ENCODE results near the gene MCF2L2. TPM values are rescaled to one million over a fixed set of nuclear protein-coding genes. Genes with fewer than 3 reads are reported as not detected.
"Not testable (repeated sequence)": the region's sequence is repeated elsewhere in the genome, so short reads cannot be mapped to it uniquely, and the experiment has no call there.

MCF2L2 gene
- total and polyA plus RNA-seq, 2 donors from 2014 or later = 0.32 to 1.7 TPM

DNA sequence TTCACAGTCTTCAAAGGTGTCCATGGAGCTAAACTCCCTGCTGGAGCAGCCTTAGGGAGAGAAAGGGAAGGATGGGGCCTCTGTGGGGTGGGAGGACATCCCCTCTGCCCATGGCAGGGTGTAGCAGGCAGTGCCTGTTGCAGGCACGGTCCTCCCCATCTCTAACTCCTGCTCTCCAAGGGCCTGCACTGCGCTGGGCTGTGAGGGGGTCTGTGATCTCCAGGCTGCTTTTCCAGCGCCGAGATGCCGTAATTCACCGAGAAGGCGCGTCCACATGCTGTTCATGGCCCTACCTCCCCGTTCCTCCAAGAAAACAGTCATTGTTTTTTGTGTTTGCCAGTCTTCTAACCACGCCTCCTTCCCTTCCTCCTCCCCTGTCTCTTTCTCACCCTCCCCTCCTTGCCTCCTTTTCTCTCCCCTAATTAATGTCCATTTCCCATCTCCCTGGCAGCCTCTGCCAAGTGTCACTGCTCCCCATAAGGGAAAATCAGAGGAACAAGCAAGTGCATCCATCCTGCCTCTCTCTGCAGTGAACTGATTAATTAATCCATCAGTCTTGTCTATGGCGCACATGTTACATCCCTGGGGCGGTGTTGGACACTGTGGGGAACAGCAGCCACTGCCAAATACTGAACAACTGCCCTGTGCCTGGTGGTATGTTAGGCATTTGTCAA is 248.2 kb downstream of the MCF2L2 start:
- FAIRE-seq (no peak), DNase-seq (peak in 3 of 5 donors; percentile 28 to 51 (median 36))
- intact Hi-C loops (cut with DNase I) = loop anchor here (5.0 kb wide), 1 partner anchor 207 kb away; no protein-coding TSS in a partner anchor

DNA sequence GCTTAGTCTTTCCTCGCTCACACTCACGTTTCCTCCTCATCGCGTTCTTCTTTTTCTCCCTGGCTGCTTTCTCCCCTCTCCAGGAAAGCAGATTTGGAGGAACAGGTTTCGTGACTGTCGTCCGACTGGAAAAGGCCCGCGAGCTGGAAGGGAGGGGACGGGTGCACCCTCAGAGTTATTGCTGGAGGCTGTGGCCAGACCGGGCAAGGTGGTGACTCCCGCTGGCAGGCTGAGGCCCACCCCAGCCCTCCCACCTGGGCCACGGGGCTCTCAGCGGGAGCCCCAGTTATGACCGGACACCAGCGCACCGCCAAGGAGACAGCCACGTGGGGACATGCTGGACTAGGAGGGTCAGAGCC is 248.9 kb downstream of the MCF2L2 start:
- FAIRE-seq; intact Hi-C loops (cut with DNase I); DNase-seq; H3K36me3 ChIP-seq (ENCODE audit: control insufficient read depth in 2 of 3, insufficient read depth in 3 of 3, low read length in 3 of 3); H3K9ac ChIP-seq (ENCODE audit: low read length in 3 of 3); H3K4me1 ChIP-seq (ENCODE audit: control insufficient read depth in 2 of 3, insufficient read depth in 2 of 3, low read depth in 1 of 3, low read length in 3 of 3); H3K27ac ChIP-seq (ENCODE audit: low read depth in 2 of 2, low read length in 2 of 2); H3K27me3 ChIP-seq (ENCODE audit: control insufficient read depth, insufficient read depth, low read length); H3K9me3 ChIP-seq (ENCODE audit: control insufficient read depth in 2 of 3, insufficient read depth in 1 of 3, low read length in 3 of 3): not testable (repeated sequence)
- peak overlapping the region in 1 of 3 donors; percentile 59 for H3K4me3 ChIP-seq (ENCODE audit: low read length in 3 of 3)

More for the DNA sequence above, 248.2 kb downstream of the MCF2L2 start:
- Histone ChIP-seq H3K4me1 (ENCODE audit: control insufficient read depth in 2 of 3, insufficient read depth in 2 of 3, low read depth in 1 of 3, low read length in 3 of 3) (peaks cover 0 to 5% (median under 1%) of the 10 kb centered on the region in 3 donors), H3K9me3 (ENCODE audit: control insufficient read depth in 2 of 3, insufficient read depth in 1 of 3, low read length in 3 of 3) (no peaks in the 10 kb centered on the region), H3K9ac (ENCODE audit: low read length in 3 of 3) (no peak overlapping the region), H3K36me3 (ENCODE audit: control insufficient read depth in 2 of 3, insufficient read depth in 3 of 3, low read length in 3 of 3) (no peaks in the 10 kb centered on the region), H3K27ac (ENCODE audit: low read depth in 2 of 2, low read length in 2 of 2) (no peak overlapping the region), H3K4me3 (ENCODE audit: low read length in 3 of 3) (no peak overlapping the region), H3K27me3 (ENCODE audit: control insufficient read depth, insufficient read depth, low read length) (no peaks in the 10 kb centered on the region)
- TF ChIP-seq, protein P1, sequence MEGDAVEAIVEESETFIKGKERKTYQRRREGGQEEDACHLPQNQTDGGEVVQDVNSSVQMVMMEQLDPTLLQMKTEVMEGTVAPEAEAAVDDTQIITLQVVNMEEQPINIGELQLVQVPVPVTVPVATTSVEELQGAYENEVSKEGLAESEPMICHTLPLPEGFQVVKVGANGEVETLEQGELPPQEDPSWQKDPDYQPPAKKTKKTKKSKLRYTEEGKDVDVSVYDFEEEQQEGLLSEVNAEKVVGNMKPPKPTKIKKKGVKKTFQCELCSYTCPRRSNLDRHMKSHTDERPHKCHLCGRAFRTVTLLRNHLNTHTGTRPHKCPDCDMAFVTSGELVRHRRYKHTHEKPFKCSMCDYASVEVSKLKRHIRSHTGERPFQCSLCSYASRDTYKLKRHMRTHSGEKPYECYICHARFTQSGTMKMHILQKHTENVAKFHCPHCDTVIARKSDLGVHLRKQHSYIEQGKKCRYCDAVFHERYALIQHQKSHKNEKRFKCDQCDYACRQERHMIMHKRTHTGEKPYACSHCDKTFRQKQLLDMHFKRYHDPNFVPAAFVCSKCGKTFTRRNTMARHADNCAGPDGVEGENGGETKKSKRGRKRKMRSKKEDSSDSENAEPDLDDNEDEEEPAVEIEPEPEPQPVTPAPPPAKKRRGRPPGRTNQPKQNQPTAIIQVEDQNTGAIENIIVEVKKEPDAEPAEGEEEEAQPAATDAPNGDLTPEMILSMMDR (IDR thresholded peaks at IDR 0.05; ENCODE audit: borderline replicate concordance, extremely low read depth, insufficient read depth) = no peak

DNA sequence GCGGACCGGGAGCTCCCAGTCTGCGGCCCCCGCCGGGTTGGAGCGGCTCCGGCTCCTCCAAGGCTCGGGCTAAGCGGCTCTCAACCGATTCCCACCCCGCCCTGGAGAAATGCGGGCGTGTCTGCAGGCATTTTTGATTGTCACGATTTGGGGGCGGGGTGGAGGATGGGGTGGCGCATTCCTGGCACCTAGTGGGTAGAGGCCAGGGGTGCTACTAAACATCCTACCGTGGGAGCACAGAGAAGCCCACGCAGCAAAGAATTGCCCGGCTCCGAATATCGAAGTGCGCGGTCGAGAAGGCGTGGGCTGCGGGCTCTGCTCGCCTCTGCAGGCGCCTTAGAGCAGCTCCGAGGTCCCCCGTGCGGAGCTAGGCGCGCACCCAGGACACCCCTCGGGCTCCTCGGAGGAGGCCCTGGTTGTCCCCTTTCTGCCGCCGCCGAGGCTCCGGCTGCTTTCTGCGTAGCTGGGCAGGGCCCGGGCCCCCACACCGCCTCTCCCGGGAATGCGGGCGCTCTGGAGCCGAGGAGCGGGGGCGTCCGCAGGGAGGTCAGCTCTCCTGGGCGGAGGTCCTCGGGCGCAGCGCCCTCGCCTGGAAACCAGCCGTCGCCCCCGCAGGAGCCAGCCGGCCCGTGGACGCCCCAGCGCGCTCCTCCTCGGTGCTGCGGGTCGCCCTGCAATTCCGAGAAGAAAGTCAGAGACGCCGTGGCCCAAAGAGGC is 249.4 kb downstream of the MCF2L2 start:
- no peak overlapping the region for H3K27ac ChIP-seq (ENCODE audit: low read depth in 2 of 2, low read length in 2 of 2)
- H3K36me3 ChIP-seq (ENCODE audit: control insufficient read depth in 2 of 3, insufficient read depth in 3 of 3, low read length in 3 of 3) = no peaks in the 10 kb centered on the region
- intact Hi-C loops (cut with DNase I) = no loop called here
- H3K4me1 ChIP-seq (ENCODE audit: control insufficient read depth in 2 of 3, insufficient read depth in 2 of 3, low read depth in 1 of 3, low read length in 3 of 3) = peaks cover 0 to 5% (median 0%) of the 10 kb centered on the region in 3 donors
- H3K9me3 ChIP-seq (ENCODE audit: control insufficient read depth in 2 of 3, insufficient read depth in 1 of 3, low read length in 3 of 3) = no peaks in the 10 kb centered on the region
- H3K9ac ChIP-seq (ENCODE audit: low read length in 3 of 3) = peak overlapping the region in 1 of 3 donors; percentile 26
- H3K27me3 ChIP-seq (ENCODE audit: control insufficient read depth, insufficient read depth, low read length) = no peaks in the 10 kb centered on the region
- FAIRE-seq = no peak
- TF ChIP-seq, protein P1 (IDR thresholded peaks at IDR 0.05; ENCODE audit: borderline replicate concordance, extremely low read depth, insufficient read depth) = no peak
- H3K4me3 ChIP-seq (ENCODE audit: low read length in 3 of 3) = peak overlapping the region in 2 of 3 donors; percentile 55 to 59
- peak in 4 of 5 donors; percentile 60 to 76 (median 72) for DNase-seq

DNA sequence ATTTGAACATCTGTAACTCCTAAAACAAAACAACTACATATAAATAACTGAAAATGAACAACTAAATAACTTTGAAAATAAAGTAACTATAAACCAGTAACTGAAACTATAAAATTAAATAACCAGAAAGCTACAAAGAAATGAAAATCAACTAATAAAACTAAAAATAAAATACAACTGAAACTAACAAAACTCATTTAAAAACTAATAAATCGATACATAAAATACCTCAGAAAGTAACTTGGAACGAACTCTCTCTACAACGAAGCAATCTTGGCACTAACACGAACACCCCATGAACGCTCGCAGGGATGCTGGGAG is 249.9 kb downstream of the MCF2L2 start:
- intact Hi-C loops (cut with DNase I) = no loop called here
- DNase-seq (no peak), FAIRE-seq (peak; percentile 37)
- TF ChIP-seq, protein P1 (IDR thresholded peaks at IDR 0.05; ENCODE audit: borderline replicate concordance, extremely low read depth, insufficient read depth) = no peak
- peak overlapping the region in 2 of 3 donors; percentile 55 to 59 for H3K4me3 ChIP-seq (ENCODE audit: low read length in 3 of 3)
- H3K27me3 ChIP-seq (ENCODE audit: control insufficient read depth, insufficient read depth, low read length) = no peaks in the 10 kb centered on the region
- no peaks in the 10 kb centered on the region for H3K36me3 ChIP-seq (ENCODE audit: control insufficient read depth in 2 of 3, insufficient read depth in 3 of 3, low read length in 3 of 3)
- H3K27ac ChIP-seq (ENCODE audit: low read depth in 2 of 2, low read length in 2 of 2) = no peak overlapping the region
- H3K9ac ChIP-seq (ENCODE audit: low read length in 3 of 3) = peak overlapping the region in 1 of 3 donors; percentile 26
- H3K4me1 ChIP-seq (ENCODE audit: control insufficient read depth in 2 of 3, insufficient read depth in 2 of 3, low read depth in 1 of 3, low read length in 3 of 3) = peaks cover 0 to 5% (median 0%) of the 10 kb centered on the region in 3 donors
- H3K9me3 ChIP-seq (ENCODE audit: control insufficient read depth in 2 of 3, insufficient read depth in 1 of 3, low read length in 3 of 3) = no peaks in the 10 kb centered on the region

Measured in kidney (tissue), 14 donors.